GM18907 (cell line): ENCODE measurements around the gene TMEM52B.
A peak's percentile ranks its signal among the peaks of the same experiment; 100 is the strongest.
"Not testable (repeated sequence)": the region's sequence is repeated elsewhere in the genome, so short reads cannot be mapped to it uniquely, and the experiment has no call there.

ENCODE experiments used
- ATAC-seq: cut with Tn5 transposase; IDR thresholded peaks from one replicate; pipeline ENCODE4 v1.9.1; 2021; ENCODE audit warnings: mild to moderate bottlenecking, moderate library complexity; ENCODE audit not compliant: unreplicated experiment

TMEM52B gene

DNA sequence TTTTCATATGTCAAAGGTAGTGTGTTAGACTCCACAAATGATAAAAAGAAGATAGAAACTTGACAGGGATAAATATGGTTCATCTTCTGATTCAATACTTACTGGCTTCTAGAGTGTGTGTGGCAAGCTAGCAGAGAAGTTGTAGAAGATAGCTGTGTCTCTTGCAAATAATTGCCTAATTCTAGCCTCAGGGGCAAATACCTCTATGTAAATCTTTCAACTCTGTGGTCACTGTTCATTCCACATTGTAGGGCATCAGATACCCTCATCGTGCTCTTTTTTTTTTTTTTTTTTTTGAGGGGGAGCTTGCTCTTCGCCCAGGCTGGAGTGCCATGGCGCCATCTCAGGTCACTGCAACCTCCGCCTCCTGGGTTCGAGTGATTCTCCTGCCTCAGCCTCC, 8.6 kb upstream of the TMEM52B start:
- no peak for ATAC-seq

DNA sequence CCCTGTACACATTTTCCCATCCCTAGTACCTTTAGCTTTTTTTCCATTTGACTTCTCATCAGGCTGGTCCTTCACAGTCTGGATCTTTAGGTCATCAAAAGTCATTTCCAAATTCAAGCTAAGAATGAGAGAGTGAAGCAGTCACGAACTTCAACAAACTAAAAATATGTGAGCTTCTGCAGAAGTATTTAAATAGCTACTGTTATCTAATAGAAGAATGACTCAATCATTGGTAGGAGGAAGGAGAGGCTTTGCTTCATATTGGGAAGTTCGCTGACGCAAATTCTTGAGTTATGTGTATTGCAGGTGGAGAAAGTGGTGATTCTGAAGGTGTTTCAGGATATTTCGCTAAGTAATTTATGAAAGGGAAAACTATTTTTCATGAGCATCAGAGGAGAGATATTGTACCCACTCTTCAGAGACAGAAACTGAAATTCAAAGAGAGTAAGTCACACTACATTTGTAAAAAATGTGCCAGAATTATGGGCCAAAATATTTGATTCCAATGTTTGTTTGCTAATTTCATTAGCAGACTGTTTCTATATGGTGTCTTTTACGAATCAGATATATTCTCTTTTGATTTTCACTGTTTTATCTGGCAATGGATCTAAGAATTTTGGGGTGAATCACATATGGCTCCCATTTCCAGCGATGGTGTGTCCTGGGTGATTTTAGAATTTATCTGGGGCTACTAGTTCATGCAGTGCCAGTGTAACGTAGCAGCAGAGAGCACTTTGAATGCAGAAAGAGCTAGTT, 6.7 kb upstream of the TMEM52B start, which contains the start of gene OLR1:
TSS of gene OLR1 (minus strand) at position 160 of the 756 bp plus-strand sequence. CDS start at position 105, 55 bp downstream.
- no peak for ATAC-seq

DNA sequence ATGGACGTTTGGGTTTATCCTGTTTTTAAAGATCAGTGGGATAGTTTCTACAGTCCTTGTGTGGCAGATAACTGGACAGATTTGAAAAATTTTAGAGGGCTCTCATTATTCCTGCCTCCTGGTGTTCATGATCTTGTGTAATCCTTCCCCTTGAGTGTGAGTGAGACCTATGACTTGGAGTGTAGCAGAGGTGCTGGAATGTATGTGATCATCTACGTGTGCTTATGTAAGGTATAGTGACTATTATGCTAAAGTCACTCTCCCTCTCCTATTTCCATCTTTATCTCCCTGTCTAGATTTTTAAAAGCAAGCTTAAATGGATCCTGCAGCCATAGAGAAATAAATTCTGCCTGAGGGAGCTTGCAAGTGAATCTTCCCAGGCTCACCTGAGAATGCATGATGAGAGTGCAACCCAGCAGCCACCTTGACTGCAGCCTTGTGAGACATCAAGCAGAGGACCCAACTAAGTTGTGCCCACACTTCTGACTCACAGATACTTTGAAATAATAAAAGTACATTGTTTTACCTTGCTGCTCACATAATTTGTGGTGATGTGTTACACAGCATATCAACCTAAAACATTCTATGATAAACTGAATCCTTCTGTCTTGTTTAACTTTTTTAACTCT, 3.7 kb upstream of the TMEM52B start:
- no peak for ATAC-seq

DNA sequence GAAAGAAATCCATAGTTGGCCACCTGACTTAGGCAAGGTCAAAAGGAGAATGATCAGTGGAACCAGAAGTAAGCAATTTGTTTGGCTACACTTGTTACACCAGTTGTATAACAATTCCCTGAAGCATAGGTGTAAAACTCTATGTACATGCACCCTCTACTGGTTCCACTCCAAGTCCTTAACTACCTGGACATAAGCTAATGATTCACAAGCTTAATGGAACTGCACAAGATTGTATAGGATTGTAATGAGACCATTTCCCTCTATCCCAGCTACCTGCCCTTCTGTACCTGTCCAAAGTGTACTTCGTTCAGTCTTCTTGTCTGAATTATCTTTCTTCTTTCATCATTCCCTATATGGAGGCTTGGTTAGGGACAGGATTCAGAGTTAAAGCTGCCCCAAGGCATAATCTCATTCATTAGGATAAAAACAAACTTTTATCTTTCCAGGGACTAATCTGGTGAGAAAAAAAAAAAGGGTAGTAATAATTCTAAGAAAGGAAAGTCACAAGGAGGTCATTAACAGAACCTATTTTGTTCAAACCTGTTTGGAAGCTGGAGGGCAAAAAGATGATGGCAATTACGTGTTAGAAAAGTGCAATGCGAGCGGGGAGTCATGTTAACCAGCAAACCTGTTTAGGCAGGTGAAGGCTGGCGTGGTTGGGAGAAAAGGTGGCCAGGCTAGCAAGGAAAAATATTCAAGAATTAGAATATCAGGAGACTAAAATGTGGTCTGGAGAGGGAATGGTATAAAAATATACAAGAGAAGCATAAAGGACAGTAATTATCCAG, 2.8 kb upstream of the TMEM52B start:
- no peak for ATAC-seq

DNA sequence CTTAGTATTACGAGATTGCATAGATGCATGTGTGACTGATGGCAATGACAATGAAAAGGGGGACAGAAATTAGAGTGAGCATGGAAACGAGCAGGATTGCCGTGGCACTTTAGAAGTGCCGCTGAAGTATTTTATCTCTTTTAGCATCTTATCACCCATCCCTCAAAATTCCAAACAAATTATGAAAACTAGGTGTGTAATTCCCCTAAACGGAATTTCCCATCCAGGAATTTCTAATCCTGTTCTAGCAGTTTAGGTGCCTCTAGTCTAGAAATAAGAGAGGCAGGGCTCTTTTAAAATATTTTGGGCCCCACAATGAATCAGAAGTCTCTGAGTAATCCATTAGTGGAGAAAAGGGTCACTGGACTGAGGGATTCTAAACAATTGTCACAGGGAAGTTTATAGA, 947 bp downstream of the TMEM52B start:
- ATAC-seq = no peak

DNA sequence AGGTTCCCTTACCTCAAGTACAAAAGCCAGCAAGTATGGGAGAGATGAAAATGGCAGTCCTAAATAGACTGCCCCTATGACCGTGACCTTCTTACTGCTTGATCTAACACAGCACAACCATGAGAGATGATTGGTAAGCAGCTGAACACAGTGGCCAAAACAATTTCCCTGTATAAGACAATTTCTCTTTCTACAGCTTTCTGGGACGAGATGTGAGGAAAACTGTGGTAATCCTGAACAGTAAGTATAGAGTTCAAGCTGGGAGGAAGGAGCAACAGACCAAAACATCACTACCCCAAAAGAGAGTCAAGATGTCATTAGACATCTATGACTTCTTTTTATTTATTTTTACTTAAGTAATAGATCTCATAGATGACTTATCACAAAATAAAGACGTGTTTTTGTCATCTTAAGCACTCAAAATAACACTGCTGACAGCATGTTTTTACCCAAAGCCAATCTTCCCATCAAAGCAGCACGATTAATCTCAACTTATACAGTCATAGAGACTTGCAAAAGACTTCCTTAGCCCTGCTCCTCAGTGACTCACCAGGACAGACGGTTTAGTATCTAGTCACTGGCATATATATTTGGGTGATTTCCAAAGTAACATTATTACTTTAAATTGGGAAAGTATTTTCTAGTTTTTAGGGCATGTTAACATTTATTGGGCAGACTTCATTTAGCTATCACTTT, 3.7 kb downstream of the TMEM52B start:
- no peak for ATAC-seq

DNA sequence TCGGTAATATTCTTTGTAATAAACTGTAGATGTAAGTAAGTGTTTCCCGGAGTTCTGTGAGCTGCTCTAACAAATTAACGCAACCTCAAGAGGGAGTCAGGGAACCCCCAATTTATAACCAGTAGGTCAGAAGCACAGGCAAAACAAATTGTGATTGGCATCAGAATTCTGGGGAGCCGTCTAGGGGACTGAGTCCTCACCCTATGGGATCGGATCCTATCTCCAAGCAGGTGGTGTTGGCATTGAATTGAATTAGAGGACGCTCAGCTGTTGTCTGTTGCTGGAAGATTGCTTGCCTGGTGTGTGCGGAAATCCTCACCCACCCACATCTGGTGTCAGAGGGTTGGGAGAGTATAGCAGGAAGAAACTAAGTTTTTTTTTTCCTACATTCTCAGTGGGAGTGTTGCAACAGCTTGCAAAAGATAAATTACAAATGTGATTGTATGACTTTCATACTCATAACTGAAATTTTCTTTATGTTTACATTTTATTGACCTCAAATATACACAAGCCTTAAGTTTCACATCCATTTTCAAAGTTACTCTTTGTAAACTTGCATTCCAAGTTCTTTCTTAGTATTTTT, 5.5 kb downstream of the TMEM52B start:
- no peak for ATAC-seq

DNA sequence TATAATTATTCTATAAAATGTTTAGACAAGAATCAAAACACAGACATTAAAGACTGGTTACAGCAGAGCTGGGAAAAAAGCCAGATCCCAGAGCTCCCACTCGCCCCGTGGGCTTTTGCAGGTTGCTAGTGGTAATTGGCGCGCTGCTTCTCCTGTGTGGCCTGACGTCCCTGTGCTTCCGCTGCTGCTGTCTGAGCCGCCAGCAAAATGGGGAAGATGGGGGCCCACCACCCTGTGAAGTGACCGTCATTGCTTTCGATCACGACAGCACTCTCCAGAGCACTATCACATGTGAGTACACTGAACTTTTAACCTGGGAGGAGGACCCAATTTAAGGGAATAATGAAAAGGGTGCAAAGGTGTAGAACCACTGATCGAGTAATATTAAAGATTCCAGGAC, 7.5 kb downstream of the TMEM52B start:
- no peak for ATAC-seq

DNA sequence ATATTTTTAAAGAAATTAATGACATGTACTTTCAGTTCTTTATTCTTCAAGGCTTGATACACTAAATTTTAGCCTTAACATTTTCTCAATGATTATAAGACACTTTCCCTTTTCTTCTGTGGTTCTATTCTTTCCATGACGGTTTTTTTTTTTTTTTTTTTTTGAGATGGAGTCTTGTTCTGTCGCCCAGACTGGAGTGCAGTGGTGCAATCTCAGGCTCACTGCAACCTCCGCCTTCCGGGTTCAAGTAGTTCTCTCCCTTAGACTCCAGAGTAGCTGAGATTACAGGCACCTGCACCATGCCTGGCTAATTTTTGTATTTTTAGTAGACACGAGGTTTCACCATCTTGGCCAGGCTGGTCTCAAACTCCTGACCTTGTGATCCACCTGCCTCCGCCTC, 8.1 kb downstream of the TMEM52B start:
- not testable (repeated sequence) for ATAC-seq

DNA sequence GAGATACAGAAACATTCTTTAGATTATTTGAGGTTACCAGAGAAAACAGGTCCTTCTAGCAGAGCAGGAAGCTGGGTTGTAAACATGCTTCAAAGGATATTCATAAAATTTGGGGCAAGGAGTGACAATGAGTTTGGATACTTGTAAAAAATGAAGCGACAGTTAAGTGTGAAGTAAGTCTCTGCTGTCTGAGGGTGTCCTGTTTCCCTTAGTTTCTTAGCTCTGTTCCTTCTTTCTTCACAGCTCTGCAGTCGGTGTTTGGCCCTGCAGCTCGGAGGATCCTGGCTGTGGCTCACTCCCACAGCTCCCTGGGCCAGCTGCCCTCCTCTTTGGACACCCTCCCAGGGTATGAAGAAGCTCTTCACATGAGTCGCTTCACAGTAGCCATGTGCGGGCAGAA, 10.8 kb downstream of the TMEM52B start:
- no peak for ATAC-seq

DNA sequence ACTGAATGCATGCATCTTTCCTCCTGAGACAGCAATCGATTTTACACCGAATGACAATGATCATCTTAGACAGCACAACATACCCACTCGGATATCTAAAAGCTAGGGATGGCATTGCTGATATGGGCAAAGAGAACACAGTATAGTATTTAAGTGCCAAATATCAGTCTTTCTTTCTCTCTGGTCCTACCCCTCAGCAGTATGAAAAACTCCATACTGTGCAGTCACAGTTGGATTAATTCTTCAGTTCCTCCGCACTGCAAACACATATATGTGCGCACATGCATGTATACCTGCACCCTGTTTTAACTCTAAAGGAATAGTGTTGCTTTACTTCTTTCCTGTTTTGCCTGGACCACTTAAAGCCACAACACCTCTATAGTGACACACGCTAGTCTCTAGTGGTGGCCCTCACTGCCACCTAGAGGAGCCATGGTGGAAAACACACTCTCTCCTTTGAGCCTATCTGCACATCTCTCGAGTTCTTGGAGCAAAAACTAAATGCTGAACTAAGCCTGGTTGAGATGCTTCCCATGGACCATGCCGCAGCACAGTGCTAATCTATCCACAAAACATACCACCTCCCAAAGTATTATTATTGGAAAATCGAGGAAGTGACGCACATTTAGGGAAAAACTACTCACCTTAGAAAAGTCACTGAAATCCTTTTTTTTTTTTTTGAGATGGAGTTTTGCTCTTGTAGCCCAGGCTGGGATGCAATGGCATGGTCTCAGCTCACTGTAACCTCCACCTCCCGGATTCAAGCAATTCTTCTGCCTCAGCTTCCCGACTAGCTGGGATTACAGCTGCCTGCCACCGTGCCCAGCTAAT, 11.9 kb downstream of the TMEM52B start:
- ATAC-seq = peak; percentile 78

DNA sequence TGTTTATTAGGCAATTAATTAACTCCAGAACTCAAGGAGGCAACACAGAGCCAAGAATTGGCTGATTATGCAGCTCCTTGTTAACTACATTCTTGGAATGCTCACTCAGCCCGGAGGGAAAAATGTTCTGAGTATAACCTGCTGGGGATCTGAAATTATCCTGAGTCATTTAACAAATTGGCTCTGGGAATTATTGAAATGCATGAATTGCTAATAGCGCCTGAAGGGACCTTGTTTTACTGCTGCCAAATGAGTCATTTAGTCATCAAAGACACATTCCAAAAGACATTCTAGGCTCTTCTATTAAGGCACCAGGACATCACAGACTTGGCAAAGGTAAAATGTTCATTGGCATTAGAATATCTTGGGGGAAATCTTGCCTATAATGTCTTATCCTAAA, 13.0 kb downstream of the TMEM52B start:
- ATAC-seq = no peak

DNA sequence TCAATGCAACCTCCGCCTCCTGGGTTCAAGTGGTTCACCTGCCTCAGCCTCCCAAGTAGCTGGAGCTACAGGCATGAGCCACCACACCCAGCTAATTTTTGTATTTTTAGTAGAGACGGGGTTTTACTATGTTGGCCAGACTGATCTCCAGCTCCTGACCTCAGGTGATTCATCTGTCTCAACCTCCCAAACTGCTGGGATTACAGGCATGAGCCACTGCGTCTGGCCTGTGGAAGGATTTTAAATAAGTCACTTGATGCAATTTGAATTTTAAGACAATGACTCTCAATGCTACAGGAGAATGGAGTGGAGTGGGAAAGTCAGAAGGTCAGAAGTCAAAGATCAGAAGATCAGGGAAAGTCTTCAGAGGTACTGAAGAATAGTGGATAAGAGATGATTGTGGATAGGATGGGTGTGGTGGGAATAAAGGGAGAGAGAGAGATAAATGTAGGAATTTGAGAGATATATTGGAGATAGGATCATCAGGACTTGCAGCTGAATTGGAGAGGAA, 15.4 kb downstream of the TMEM52B start:
- no peak for ATAC-seq

DNA sequence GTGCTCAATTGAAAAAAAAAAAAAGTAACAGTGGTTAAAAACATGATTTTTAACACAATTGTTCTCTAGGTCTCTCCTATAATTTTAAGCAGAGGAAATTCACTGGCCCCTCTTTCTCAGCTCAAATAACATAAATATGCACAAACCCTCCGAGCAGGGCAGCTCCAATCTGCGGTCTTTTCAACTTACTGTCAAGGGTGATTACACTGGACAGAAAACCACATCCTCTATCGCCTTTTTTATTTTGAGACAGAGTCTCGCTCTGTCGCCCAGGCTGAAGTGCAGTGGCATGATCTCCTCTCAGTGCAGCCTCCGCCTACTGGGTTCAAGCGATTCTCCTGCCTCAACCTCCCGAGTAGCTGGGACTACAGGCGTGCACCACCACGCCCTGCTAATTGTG, 17.4 kb downstream of the TMEM52B start:
- peak; percentile 81 for ATAC-seq

DNA sequence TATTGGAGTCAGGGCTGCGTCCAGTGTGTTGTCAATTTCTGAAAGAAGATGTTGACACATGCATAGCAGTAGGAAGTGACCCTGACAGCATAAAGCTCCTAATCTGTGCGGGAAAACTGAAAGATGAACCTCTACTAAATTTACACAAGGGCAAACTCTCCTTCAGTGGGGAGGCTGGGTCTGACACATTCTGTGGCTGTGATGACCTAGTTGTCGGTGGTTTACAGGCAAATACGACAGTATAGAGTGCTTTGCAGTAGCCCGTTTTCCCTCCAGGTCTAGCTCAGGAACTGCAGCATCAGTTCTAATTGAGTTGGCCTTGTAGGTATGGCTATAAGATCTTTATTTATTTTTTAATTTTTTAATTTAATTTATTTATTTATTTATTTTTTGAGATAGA, 19.0 kb downstream of the TMEM52B start:
- no peak for ATAC-seq

DNA sequence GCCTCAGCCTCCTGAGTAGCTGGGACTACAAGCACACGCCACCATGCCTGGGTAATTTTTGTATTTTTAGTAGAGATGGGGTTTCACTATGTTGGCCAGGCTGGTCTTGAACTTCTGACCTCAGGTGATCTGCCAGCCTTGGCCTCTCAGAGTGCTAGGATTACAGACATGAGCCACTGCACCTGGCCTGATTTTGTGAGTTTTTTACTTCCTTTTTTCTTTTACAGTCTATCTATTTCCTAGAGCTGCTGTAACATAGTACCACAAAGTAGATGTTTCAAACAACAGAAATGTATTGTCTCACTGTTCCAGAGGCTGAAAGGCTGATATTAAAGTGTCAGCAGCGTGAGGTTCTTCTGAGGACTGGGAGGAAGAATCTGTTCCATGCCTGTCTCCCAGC, 25.7 kb downstream of the TMEM52B start:
- ATAC-seq = not testable (repeated sequence)

DNA sequence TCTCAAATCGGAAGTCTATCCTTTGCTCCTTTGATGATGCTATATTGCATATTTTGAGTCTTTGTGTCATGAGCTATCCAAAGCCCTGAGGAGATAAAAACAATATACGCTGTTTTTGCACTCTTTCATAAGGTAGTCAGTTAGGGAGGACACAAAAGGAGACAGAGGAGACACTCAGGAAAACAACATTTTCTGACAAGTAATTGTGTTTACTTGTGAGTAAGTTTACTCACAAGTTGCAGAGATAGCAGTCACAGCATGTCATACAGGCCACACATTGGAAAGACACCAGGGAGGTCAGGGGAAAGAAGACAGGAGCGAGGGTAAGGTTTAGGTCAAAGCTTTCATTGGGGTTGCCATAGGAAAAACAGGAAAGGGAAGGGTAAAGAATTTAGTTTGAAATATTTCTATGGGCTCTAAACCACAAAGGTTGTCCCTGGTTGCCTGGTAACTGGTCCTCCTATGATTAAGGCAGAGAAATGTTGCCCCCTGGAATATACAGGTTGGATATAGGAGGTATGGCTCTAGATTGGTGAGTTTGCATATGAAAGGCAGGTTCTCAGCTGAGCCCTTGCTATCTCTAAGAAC, 26.5 kb downstream of the TMEM52B start:
- ATAC-seq = no peak

DNA sequence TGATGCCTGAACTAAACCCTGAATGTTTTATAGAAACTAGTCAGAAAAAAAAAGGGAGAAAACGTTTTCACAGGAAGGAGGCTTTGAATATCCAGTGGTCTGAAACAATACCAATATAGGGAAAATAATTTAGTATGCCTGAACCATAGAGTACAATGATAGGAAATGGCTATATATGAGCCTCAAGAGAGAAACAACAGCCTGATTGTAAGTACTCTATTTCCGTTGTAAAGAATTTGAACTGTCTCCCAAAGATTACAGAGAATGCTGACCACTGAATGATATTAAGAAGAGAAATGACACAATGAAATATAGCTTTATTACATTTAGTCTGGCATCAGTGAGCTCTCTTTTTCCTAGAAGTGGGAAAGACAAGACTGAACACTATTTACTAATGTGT, 28.3 kb downstream of the TMEM52B start:
- ATAC-seq = no peak

DNA sequence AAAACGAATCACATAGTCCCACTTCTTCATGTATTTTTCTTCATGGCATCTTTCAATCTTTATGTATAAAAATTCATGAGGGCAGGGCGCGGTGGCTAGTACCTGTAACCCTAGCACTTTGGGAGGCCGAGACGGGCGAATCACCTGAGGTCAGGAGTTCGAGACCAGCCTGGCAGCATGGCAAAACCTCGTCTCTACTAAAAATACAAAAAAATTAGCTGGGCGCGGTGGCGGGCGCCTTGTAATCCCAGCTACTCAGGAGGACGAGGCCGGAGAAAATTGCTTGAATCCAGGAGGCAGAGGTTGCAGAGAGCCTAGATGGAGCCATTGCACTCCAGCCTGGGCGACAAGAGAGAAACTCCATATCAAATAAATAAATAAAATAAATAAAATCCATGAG, 31.4 kb downstream of the TMEM52B start:
- no peak for ATAC-seq
